ENCODE data around the gene CACTIN.
"Not testable (repeated sequence)": the region's sequence is repeated elsewhere in the genome, so short reads cannot be mapped to it uniquely, and the experiment has no call there.

The CACTIN gene

GRCh38 chr19:3585301-3586126 lies 41.1 kb downstream of the CACTIN start, which contains the start of gene GIPC3:
Gene GIPC3, plus strand, starts transcription at chr19:3585478. Its CDS starts 120 bp downstream, at chr19:3585598.
- DNase-seq, result no peak

- not testable (repeated sequence) for DNase-seq
Observed at GRCh38 chr19:3584036-3584802, 42.4 kb downstream of the CACTIN start.

DNA sequence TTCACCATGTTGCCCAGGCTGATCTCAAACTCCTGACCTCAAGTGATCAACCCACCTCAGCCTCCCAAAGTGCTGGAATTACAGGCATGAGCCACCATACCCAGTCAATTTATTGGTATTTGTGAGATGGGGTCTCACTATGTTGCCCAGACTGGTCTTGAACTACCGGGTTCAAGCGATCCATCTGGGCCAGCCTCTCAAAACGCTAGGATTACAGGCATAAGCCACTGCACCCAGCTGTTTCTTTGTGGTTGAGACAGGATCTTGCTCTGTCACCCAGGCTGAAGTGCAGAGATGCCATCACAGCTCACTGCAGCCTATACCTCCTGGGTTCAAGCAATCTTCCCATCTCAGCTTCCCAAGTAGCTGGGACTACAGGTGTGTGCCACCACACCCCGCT lies 44.8 kb downstream of the CACTIN start:
- not testable (repeated sequence) for DNase-seq

- DNase-seq, result no peak
Observed at GRCh38 chr19:3580156-3580934, 46.2 kb downstream of the CACTIN start.

- no peak for DNase-seq
Observed at GRCh38 chr19:3578390-3578789, 48.2 kb downstream of the CACTIN start.

- no peak for DNase-seq
Observed at GRCh38 chr19:3577723-3578344, 48.8 kb downstream of the CACTIN start.

DNA sequence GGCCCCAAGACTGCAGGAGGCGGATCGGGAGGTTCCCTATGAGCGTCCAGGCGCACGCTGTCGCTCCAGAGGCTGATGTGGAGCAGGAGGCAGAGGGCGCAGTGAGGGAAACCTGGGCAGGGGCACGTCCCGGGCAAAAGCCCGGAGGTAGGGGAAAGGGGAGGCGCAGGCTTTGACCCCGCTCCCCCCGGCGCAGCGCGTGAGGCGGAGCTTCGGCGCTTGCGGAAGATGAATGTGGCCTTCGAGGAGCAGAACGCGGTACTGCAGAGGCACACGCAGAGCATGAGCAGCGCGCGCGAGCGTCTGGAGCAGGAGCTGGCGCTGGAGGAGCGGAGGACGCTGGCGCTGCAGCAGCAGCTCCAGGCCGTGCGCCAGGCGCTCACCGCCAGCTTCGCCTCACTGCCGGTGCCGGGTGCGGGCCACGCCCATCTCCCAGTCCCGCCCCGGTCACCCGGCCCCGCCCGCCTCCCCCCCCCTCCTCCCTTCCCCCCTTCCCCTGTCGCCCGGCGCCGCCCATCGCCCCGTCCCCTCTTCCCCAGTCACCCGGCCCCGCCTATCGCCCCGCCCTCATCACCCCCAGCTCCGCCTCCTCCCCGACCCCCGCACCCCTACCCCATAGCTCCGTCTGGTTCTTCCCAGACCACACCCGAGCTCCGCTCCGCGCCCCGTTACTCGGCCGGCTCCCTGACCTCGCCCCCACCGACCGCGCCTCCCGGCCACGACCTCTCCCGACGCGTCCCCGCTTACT lies 49.7 kb downstream of the CACTIN start:
- DNase-seq, result no peak

DNA sequence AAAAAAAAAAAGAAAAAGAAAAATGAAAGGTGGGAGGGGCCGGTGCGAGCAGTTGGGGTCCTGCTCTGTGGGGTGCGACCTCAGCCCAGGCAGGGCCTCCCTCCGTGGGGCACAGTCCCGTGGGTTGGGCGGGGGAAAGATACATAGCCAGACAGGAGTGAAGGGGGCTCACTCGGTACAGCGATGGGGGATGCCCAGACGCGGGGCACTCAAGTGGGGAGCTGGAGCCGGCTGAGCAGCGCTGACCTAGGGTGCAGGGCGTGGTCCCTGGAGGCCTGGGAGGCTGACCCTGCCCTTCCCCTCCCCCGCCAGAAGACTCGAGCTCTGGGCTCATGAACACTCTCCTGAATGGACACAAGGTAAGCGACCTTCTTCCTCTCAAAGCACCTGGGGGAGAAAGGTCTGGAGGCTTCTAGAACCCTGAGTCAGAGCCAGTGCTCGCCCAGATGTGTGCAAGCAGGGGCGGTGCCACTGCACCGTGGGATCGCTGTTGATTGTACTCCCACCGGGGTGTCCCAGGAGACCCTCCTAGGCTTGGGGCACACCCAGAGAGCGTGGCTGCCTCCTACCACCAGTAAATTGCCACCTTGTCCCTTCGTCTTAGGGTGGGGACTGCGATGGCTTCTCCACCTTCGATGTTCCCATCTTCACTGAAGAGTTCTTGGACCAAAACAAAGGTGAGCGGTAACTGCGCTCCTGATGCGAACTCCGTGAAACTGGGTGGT lies 50.5 kb downstream of the CACTIN start:
- no peak for DNase-seq

- peak; percentile 34 for DNase-seq
Observed at GRCh38 chr19:3575260-3575741, 51.3 kb downstream of the CACTIN start.

DNA sequence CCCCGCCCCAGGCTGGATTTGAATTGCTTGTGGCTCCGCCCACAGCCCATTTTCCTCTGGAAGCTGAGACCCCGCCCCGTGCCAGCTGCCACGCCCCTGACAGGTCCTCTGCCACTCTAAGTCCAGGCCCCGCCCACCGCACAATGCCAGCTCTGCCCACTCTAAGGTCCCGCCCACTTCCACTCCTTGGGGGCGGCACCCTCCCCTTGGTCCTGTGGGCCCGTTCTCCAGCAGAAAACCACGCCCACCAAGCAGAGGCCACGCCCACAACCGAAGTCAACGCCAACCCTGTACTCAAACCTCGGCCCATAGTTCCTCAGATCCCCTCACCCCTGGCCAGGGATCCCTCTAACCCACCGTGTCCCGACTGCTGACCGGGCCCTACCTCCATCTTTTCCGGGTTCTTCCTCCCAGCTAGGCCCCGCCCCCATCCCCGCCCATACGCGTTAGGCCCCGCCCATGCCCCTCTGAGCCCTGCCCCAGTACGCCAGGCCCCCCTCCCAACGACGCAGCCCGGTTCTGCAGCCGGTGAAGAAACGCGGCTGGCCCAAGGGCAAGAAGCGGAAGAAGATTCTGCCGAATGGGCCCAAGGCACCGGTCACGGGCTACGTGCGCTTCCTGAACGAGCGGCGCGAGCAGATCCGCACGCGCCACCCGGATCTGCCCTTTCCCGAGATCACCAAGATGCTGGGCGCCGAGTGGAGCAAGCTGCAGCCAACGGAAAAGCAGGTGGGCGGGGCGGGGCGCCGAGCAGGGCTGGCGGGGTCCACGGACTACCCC lies 52.5 kb downstream of the CACTIN start:
- DNase-seq, result peak; percentile 97

GRCh38 chr19:3573162-3573857 lies 53.3 kb downstream of the CACTIN start:
- peak; percentile 26 for DNase-seq

DNA sequence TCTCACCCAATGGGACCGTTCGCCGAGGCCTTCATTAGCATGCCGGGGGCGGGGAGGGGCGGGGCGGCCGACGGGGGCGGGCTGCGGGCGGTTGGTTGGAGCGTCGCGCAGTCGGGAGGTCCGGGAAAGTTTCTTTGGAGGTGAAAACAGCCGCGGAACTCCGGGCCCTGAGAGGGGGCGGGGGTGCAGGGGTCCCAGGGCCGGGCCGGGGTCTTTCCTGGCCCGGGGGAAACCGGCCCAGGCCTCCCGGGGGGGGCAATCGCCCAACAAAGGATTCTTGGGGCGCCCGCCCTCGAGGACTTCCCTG lies 53.8 kb downstream of the CACTIN start, which contains the start of gene HMG20B:
Gene HMG20B, plus strand, starts transcription at position 90 of the 307 bp plus-strand sequence. CDS start 366 bp downstream, outside the sequence.
- no peak for DNase-seq

- peak; percentile 100 for DNase-seq
Observed at GRCh38 chr19:3572132-3572854, 54.3 kb downstream of the CACTIN start.

- DNase-seq, result no peak
Observed at GRCh38 chr19:3570606-3571011, 56.0 kb downstream of the CACTIN start.

- DNase-seq, result not testable (repeated sequence)
Observed at GRCh38 chr19:3570042-3570441, 56.5 kb downstream of the CACTIN start.

- DNase-seq, result no peak
Observed at GRCh38 chr19:3565139-3565538, 61.5 kb downstream of the CACTIN start.

GRCh38 chr19:3563709-3564524 lies 62.7 kb downstream of the CACTIN start:
- no peak for DNase-seq
